ENCODE results near the gene ZFAND3.
"Not testable (repeated sequence)": the region's sequence is repeated elsewhere in the genome, so short reads cannot be mapped to it uniquely, and the experiment has no call there.

ZFAND3 gene

DNA sequence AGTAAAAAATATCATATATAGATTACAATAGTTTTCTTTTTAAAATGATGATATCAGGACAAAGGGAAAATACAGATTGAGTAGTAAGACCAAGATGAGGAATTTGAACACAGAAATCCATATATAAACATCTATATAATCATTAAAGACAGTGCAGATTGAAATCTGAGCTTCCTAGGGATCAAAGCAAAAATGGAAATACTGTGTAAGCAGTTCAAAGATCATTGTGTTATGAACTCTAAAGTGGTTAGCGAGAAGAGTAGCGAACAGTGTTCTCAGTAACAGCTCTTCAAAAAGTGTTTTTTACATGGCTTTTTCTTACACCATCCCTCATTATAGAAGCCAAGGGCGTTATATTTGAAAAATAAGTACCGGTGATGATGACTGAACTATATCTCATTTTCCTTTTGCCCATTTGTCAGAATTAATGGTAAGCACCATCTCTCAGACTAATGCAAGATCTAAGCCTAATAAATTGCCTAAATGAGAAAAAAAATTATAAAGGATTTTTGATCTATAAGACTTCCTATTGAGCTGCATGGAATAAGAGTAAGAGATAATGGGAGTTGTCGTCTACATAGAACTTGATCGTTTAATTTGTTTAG is 226.3 kb downstream of the ZFAND3 start:
- peaks cover 2% of the 10 kb centered on the region for H3K36me3 Mint-ChIP-seq
- no peak overlapping the region for H3K27ac Mint-ChIP-seq
- CTCF ChIA-PET = no interaction called here

DNA sequence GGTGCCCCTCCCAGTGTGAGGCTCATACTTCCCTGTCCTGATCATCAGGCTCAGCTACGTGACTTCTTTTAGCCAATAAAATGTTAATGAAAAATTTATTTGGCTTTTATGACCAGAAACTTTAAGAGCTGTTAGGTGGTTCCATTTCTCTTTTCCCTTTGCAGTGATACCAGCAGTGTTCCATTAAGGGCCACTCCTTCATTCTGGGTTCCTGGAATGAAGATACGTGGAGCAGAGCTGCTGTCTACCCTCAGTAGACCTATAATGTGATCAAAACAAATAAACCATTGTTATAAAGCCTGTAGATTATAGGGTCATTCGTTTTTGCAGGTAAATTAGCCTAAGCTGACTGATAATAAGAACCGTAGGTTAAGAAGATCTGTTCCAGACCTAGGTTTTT is 228.0 kb downstream of the ZFAND3 start:
- H3K4me1 Mint-ChIP-seq = no peaks in the 10 kb centered on the region
- no peaks in the 10 kb centered on the region for H3K9me3 Mint-ChIP-seq

More for the DNA sequence above, 226.3 kb downstream of the ZFAND3 start:
- Mint-ChIP-seq H3K9me3 (no peaks in the 10 kb centered on the region), H3K4me1 (no peaks in the 10 kb centered on the region), H3K27me3 (no peaks in the 10 kb centered on the region), H3K4me3 (no peak overlapping the region)
- no peak for DNase-seq

DNA sequence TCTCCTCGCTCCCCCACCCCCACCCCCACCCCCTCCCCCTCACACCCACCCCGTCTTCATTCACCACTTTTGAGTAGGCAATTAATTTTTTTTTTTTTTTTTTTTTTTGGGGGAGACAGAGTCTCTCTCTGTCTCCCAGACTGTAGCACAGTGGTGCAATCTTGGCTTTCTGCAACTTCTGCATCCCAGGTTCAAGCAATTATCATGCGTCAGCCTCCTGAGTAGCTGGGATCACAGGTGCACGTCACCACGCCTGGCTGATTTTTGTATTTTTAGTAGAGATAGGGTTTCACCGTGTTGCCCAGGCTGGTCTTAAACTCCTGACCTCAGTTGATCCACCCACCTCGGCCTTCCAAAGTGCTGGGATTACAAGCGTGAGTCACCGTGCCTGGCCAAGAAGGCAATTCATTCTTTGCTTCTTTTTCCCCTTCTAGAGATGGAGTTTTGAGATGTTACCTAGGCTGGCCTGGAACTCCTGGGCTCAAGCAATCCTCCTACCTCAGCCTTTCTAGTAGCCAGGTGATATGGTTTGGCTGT is 230.4 kb downstream of the ZFAND3 start:
- CTCF ChIA-PET, H3K27ac Mint-ChIP-seq, DNase-seq, H3K9me3 Mint-ChIP-seq, H3K4me3 Mint-ChIP-seq, H3K36me3 Mint-ChIP-seq, H3K4me1 Mint-ChIP-seq, H3K27me3 Mint-ChIP-seq: not testable (repeated sequence)

More for the DNA sequence above, 228.0 kb downstream of the ZFAND3 start:
- peaks cover 2% of the 10 kb centered on the region for H3K36me3 Mint-ChIP-seq
- no peak overlapping the region for H3K27ac Mint-ChIP-seq
- no peaks in the 10 kb centered on the region for H3K27me3 Mint-ChIP-seq
- H3K4me3 Mint-ChIP-seq = no peak overlapping the region
- CTCF ChIA-PET = interaction anchor here (0.7 kb wide), 1 partner anchor 14 kb away, joined by 3 read pairs; no protein-coding TSS in a partner anchor
- DNase-seq = no peak

DNA sequence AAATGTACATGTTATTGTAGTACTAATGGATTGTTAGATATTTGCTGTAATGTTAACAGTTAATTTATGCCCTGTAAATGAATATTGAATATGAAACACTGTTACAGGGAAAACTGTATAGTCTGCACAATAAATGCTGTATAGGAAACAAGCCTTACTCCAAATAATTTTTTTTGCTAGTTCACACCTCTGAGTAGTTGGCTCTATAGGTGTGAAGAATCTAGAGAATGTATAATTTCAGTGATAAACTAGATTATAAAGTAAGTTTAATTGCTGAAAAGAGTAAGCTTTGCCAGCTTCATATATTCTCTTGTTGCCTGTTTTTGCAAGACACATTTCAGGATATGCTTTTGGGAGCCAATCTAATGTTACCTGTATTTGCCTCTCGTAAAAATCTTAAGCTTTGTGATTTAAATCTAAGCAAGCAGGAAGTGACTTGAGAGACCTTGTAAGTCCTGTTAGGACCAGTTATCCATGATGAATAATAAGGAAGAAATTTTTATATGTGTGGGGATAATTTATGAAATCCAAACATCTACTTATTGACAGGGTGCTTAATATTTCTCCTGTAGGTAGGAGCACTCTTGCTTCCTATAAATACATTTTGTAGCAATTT is 232.4 kb downstream of the ZFAND3 start:
- H3K4me1 Mint-ChIP-seq = no peaks in the 10 kb centered on the region
- H3K27me3 Mint-ChIP-seq = no peaks in the 10 kb centered on the region
- H3K4me3 Mint-ChIP-seq = no peak overlapping the region
- H3K9me3 Mint-ChIP-seq = no peaks in the 10 kb centered on the region
- H3K36me3 Mint-ChIP-seq = peaks cover 2% of the 10 kb centered on the region
- H3K27ac Mint-ChIP-seq = no peak overlapping the region
- no peak for DNase-seq
- CTCF ChIA-PET = no interaction called here

DNA sequence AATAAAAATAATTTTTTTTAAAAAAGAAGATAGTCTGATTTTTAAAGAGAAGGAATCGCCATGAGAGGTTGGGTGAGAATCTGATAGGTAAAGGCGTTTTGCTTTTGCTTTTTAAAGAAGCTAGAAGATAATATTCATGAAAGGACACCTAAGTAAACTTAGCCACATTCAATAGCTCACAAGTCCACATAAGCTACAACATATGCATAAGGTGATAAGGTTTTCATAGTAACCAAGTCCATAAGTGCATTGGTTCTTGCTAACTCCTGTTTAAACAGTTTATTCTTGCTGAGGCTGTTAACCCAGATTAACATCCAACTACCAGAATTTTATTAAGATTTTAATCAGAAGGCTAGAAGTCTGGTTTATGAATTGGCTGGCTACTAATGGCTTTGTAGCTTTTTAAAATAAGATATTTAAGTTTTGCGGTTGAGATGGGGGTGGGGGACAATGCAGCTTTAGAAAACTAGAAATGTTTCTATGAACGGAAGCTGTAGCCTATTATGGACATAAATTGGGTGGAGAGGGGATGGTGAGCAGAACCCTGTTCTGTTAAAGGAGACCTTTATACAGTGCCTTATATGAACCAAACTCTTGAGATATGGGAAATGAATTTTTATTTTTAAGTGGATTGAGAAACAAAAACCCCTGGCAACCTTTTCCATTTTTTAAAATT is 235.1 kb downstream of the ZFAND3 start:
- H3K4me3 Mint-ChIP-seq = no peak overlapping the region
- H3K4me1 Mint-ChIP-seq = peaks cover 13% of the 10 kb centered on the region
- no peaks in the 10 kb centered on the region for H3K9me3 Mint-ChIP-seq
- DNase-seq = no peak
- CTCF ChIA-PET = no interaction called here
- no peak overlapping the region for H3K27ac Mint-ChIP-seq
- no peaks in the 10 kb centered on the region for H3K27me3 Mint-ChIP-seq
- H3K36me3 Mint-ChIP-seq = peaks cover 2% of the 10 kb centered on the region

DNA sequence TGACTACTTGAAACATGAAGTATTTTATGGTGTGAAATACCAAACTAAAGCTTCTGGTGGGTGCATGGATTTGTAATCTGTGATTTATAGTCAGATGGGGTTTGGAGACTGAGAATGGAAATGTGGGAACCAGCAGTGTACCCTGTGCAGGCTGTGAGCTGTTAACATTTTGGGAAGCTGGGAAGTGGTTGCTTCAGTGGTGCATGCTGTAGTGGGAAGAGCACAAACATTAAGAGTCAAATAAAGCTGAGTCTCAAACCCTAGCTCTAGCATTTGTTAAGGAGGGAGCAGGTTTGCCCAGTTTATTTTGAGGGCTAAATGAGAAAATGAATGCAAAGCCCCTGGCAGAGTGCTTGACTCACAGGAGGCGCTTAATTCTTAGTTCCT is 235.7 kb downstream of the ZFAND3 start:
- H3K27ac Mint-ChIP-seq = no peak overlapping the region
- CTCF ChIA-PET = no interaction called here
- no peak for DNase-seq
- H3K4me3 Mint-ChIP-seq = no peak overlapping the region
- no peaks in the 10 kb centered on the region for H3K9me3 Mint-ChIP-seq
- H3K36me3 Mint-ChIP-seq = peaks cover 2% of the 10 kb centered on the region
- peaks cover 13% of the 10 kb centered on the region for H3K4me1 Mint-ChIP-seq
- H3K27me3 Mint-ChIP-seq = no peaks in the 10 kb centered on the region

DNA sequence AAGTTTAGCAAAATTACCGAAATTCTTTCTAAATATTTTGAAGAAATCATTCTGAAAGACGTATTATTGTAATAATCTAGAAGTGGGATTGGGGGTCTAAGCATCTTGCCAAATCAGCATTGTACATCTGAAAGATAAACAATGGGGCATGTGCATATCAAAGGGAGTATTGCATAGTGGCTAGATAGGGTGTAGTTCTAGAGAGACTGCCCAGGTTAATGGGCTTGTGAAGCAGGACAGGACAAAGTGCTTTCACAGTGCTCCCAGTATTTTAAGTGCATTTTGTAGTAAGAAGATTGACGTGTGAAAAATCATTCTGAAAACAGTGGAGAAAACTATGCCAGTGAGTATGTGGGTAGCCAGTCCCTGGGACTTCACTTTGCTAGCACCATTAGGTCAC is 236.8 kb downstream of the ZFAND3 start:
- CTCF ChIA-PET = no interaction called here
- no peaks in the 10 kb centered on the region for H3K27me3 Mint-ChIP-seq
- no peaks in the 10 kb centered on the region for H3K9me3 Mint-ChIP-seq
- DNase-seq = no peak
- peaks cover 13% of the 10 kb centered on the region for H3K4me1 Mint-ChIP-seq
- no peak overlapping the region for H3K4me3 Mint-ChIP-seq
- peaks cover 3% of the 10 kb centered on the region for H3K36me3 Mint-ChIP-seq
- no peak overlapping the region for H3K27ac Mint-ChIP-seq

DNA sequence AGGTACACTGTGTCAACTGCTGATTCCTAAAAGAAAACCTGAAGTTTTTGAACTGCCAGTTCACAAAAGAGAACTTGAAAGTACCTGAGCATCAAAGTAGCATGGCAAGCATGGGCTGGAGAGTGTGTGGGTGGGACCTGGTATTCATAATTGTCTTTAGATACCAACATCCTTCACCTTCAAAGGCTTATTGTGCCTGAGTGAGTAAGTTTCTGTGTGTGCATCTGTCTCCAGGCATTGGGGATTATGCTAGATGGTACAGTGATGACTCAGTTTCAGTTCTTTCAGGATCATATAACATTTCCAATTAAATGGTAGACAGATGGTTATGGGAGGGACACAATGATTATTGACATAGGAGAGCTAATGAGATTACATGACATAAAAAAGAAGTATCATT is 238.5 kb downstream of the ZFAND3 start:
- Mint-ChIP-seq H3K36me3 (peaks cover 14% of the 10 kb centered on the region), H3K27me3 (no peaks in the 10 kb centered on the region), H3K9me3 (no peaks in the 10 kb centered on the region), H3K4me1 (peaks cover 13% of the 10 kb centered on the region), H3K27ac (no peak overlapping the region), H3K4me3 (no peak overlapping the region)
- CTCF ChIA-PET = no interaction called here
- no peak for DNase-seq

DNA sequence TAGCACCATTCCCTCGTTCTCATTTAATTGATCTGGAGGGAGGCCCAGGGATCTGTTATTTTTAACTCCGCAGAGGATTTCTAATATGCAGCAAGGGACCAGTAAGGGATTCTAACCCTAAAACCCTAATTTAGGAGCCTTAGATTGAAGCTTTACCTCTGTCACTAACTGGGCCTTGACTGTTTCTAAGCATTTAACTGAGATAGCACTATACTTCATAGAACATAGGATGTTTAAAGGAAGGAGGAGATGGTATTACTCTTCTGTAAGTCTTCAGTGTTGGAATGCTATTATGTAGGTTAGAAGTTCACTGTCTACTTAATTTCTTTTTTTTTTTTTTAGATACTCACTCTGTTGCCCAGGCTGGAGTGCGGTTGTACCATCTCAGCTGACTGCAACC is 242.5 kb downstream of the ZFAND3 start:
- CTCF ChIA-PET = no interaction called here
- no peaks in the 10 kb centered on the region for H3K9me3 Mint-ChIP-seq
- H3K27ac Mint-ChIP-seq = no peak overlapping the region
- H3K4me1 Mint-ChIP-seq = peaks cover 12% of the 10 kb centered on the region
- no peak overlapping the region for H3K4me3 Mint-ChIP-seq
- H3K36me3 Mint-ChIP-seq = peaks cover 28% of the 10 kb centered on the region
- no peak for DNase-seq
- no peaks in the 10 kb centered on the region for H3K27me3 Mint-ChIP-seq

DNA sequence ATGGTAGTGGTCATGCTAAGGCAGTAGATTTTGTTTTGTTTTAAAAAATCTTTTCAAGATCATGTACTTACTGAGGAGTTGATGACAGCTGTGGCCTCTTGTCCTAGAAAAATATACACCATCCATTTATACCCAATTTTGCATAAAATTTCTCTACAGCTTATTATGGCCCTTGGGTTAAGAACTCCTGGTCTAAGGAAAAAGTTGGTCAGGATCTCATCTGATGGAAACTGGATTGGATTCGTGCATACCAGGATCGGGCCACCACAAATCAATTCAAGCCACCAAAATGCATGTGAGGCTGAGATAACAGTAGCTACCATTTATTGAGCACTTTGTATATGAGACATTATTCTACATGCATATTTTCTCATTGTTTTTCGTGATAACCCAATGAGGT is 244.4 kb downstream of the ZFAND3 start:
- Mint-ChIP-seq H3K27me3 (no peaks in the 10 kb centered on the region), H3K36me3 (peaks cover 28% of the 10 kb centered on the region), H3K9me3 (no peaks in the 10 kb centered on the region), H3K4me3 (no peak overlapping the region), H3K4me1 (no peaks in the 10 kb centered on the region), H3K27ac (no peak overlapping the region)
- no peak for DNase-seq
- CTCF ChIA-PET = interaction anchor here (0.6 kb wide), 1 partner anchor 29 kb away, joined by 3 read pairs; no protein-coding TSS in a partner anchor

DNA sequence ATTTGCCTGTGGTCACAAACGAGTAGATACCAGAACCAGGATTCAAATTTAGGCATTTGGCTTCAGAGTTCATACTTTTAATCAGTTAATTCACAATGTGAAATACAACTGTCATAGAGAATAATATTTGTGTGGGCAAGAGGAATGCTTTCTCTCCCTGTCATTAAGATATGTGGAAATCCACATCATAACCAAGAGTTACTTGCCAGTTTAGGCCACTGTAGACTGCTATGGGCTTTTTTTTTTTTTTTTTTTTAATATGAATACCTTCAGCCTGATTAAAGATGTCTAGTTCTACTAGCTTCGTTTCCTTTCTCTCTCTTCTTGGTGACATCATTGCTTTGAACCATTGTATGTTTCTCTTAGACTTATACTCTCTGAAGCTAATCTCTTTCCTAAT is 244.9 kb downstream of the ZFAND3 start:
- Mint-ChIP-seq H3K27ac (no peak overlapping the region), H3K9me3 (no peaks in the 10 kb centered on the region), H3K4me1 (no peaks in the 10 kb centered on the region), H3K36me3 (peaks cover 28% of the 10 kb centered on the region), H3K27me3 (no peaks in the 10 kb centered on the region), H3K4me3 (no peak overlapping the region)
- no peak for DNase-seq
- CTCF ChIA-PET = no interaction called here

DNA sequence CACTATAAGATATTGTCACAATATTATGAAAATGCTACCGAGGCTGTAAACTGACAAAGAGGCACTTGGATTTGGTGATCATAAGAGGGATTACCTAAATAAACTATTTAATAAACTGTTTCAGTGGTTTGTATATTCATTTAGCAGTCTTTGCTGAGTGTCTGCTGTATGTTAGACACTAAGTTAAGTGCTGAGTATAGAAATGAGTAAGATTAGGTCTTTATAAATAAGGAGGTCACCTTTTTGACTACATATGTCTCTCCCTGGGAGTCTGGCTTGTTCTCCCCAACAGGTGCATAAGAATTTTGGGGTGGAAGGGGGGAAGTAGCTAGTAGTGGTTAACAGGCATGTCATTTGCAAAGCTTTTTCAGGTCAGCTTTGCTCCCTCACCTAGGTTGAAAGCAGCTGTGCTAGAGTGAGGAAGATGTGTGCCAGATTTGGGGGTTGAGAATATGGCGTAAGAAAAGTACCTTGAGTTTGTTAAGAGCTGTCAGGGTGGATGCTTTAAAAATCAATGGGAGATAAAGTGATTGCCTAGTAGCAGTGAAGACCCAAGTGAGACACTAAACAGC is 246.3 kb downstream of the ZFAND3 start:
- CTCF ChIA-PET = interaction anchor here (0.9 kb wide), 1 partner anchor 28 kb away, joined by 4 read pairs; no protein-coding TSS in a partner anchor
- Mint-ChIP-seq H3K27ac (no peak overlapping the region), H3K27me3 (no peaks in the 10 kb centered on the region), H3K36me3 (peaks cover 28% of the 10 kb centered on the region), H3K4me3 (no peak overlapping the region), H3K9me3 (no peaks in the 10 kb centered on the region), H3K4me1 (no peaks in the 10 kb centered on the region)
- no peak for DNase-seq

DNA sequence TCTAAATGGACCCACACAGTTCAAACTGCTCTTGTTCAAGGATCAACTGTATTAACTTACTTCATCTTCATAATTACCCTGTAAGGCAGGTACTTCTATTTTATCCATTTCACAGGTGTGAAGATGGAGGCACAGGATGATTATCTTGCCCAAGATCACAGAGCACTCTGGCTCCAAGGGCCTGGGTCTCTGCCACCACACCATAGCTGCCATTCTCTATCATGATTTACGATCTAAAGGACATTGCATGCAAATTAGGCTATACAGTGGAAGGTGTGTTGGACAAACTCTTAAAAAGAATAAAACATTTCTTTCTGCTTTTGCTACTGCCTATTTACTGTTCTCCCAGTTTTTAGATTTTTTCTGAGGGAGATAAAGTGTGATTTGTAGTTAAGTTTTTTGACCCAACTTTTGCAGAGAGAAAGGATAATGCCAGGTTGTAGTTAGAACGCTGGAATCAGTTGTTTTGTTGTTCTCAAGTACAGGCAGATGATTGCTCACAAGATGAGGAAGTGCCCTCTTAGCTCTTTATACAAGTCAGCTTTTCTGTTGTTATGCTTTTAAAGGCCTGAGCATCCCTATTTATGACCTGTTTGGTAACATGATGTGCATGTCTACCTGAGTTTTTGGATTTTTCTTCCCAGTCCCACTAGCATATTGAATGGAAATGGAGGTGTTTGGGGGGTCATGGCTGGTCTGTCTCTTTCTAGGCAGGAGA is 247.9 kb downstream of the ZFAND3 start:
- CTCF ChIA-PET = no interaction called here
- H3K36me3 Mint-ChIP-seq = peaks cover 19% of the 10 kb centered on the region
- H3K9me3 Mint-ChIP-seq = no peaks in the 10 kb centered on the region
- H3K4me1 Mint-ChIP-seq = no peaks in the 10 kb centered on the region
- H3K4me3 Mint-ChIP-seq = no peak overlapping the region
- H3K27ac Mint-ChIP-seq = no peak overlapping the region
- DNase-seq = no peak
- no peaks in the 10 kb centered on the region for H3K27me3 Mint-ChIP-seq

DNA sequence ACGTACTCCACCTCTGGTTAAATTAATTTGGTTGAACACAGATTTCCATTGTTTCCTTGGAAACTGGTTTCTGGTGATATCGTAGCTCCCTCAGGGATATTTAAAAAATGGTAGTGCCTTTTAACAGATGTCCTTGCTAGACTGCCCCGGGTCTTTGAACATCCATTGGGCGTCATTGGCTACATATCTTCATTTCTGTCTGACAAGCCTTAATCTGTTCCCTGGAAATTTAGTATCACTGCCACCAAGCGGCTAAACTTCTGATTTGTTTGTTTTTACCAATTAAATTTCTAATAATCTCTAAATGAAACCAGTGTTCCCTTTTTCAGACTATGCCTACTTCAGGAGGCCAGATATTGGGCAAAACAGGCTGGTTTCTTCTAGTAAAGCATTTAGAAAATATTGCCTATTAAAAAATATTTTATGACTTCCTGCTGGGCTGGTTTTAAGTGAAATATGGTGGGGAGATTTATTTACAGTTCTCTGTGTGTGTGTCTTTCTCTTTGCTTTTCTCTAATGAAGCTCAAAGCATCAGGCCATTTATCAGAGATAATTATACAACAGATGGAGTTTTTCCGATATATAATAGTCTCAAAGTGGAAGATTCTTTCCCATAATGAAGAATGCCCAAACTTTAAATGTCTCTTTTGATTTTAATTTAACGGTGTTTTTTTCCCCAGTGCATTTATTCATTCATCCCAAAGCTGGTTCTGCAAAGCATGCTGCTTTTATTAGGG is 249.5 kb downstream of the ZFAND3 start:
- CTCF ChIA-PET = no interaction called here
- H3K27ac Mint-ChIP-seq = no peak overlapping the region
- H3K4me1 Mint-ChIP-seq = no peaks in the 10 kb centered on the region

More for the DNA sequence above, 249.5 kb downstream of the ZFAND3 start:
- H3K4me3 Mint-ChIP-seq = no peak overlapping the region
- DNase-seq = no peak
- no peaks in the 10 kb centered on the region for H3K27me3 Mint-ChIP-seq
- H3K36me3 Mint-ChIP-seq = peaks cover 7% of the 10 kb centered on the region
- no peaks in the 10 kb centered on the region for H3K9me3 Mint-ChIP-seq
